HG02852 (cell line): ENCODE results near the gene SFXN5.
"Not testable (repeated sequence)": the region's sequence is repeated elsewhere in the genome, so short reads cannot be mapped to it uniquely, and the experiment has no call there.

Experiments
- ATAC-seq: cut with Tn5 transposase; IDR thresholded peaks from one replicate; pipeline ENCODE4 v1.9.1; 2021; ENCODE audit warnings: mild to moderate bottlenecking, moderate library complexity; ENCODE audit not compliant: unreplicated experiment

SFXN5 gene

DNA sequence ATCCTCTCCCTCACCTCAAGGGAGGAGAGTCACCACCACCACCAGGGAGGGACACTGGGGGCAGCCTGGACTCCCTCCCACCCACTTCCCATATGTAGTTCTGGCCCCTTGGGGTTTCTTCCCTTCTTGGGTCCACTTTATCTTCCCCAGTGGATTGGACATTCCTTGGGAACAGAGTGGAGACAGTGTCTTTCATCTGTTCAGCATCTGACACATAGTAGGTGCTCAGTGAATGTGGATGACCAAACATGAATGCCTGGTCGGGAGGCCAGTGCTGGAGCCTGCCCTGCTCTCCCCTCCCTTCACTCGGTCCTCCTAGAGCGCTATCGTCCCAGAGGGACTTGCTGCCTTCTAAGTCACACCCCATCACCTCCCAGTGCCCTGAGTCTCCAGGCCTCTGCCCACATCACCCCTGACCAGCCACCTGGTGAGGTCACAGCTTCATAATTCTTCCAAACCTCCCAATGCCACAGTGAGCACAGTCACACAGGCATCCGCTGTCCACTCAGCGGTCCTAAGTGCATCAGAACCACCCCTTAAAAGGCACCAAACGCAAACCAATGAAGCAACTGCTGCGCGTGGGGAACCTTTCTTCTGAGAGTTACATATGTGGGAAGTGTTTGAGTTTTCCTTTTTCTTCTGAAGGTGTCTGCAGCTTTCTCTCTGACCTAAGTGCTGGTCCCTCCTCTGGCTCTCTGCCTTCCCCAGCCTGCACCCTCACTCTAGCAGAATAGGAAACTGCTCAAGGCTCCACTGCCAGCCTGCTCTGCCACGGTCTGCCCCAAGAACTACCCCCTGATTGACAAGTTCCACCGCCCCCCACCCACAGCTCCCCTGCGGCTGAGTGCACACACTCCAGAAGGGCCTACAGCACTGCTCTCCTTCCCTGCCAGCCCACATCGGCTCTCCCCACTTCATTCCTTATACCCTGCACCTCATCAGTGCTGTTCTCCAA is 7.2 kb upstream of the SFXN5 start:
- no peak for ATAC-seq

DNA sequence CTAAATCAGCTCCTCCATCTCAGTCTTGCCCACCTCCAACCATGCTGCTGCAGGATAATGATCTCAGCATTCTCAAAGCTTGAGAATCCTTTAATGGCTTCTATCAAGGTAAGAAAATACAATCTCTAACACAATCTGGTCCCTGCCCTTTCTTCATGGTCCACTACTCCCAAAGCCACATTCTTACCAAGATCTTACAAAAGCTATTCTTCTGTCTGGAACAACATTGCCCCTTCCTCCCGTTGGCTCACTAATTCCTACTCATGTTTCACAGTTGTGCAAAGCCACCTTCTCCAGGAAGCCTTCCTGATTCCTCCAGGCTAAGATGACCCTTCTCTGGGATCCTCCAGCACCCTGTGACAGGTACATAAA is 5.9 kb upstream of the SFXN5 start:
- no peak for ATAC-seq

DNA sequence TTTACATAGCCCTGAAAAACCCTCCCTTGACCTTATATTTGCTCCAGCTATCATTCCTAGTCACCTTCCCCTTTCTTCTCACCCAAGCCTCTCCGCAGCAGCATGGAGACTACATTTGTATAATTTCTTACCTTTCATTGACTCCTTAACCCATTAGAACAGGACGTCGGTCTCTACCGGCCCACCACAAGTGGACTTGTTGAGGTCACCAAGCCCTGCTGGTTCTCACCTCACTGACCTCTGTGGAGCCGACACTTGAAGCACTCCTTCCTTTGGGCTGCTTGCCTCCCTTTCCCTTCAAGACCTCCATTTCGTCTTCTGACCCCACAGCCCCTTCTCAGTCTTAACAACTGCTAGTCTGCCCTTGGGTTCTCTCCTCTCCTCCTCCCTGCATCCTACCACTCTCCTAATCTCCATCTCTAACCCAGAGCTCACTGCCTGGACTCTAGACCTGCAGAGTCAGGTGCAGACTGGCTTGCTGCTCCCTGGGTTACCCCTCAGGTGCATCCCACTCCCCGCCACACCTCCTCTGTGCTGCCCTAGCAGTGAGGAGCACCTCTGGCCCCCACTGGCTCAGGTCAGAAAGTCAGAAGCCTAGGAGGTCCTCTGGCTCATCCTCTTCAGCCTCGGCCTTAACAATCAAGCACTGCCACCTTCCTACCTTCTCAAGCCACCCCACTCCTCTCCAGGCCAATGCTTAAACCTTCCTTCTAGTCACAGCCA is 5.3 kb upstream of the SFXN5 start:
- ATAC-seq, result no peak

DNA sequence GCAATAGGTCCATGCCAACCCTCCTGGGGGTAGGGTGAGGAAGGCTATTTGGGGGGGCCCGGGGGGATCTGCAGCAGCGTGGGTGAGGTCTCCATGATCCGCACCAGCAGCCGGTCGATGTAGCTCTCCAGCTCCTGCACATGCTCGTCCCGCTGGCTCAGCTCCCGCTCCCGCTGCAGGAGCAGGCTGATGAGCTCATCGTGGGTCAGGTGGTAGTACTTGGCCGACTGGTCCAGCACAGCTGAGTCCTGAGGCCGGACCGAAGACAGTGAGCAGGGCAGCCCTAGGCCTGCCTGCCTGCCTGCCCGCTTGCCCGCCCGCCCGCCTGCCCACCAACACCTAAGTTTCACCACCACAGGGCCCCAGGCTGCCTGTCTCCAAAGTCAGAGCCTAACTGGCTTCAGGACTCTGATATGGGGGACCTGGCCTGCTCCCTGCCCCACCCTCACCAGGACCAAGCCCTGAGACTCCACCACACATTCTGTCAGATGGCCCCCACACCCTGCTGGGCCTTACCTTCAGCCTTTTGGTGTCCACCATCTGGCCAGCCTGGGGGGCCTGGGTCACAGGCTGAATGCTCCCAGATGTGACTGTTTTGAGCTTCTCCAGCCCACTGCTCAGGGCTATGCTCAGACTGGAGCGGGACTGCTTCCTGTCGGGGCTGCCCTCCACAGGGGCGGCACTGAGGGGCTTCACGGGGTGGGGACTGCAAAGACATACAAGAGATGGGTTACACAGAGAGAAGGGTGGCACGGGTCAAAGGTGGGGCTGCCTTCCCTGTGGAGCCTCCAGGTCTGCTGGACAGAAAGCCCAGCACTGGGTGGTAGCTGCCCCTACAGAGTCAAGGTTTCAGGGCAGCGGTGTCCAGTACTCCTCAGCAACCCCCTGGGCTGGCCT is 4.2 kb upstream of the SFXN5 start:
- no peak for ATAC-seq

DNA sequence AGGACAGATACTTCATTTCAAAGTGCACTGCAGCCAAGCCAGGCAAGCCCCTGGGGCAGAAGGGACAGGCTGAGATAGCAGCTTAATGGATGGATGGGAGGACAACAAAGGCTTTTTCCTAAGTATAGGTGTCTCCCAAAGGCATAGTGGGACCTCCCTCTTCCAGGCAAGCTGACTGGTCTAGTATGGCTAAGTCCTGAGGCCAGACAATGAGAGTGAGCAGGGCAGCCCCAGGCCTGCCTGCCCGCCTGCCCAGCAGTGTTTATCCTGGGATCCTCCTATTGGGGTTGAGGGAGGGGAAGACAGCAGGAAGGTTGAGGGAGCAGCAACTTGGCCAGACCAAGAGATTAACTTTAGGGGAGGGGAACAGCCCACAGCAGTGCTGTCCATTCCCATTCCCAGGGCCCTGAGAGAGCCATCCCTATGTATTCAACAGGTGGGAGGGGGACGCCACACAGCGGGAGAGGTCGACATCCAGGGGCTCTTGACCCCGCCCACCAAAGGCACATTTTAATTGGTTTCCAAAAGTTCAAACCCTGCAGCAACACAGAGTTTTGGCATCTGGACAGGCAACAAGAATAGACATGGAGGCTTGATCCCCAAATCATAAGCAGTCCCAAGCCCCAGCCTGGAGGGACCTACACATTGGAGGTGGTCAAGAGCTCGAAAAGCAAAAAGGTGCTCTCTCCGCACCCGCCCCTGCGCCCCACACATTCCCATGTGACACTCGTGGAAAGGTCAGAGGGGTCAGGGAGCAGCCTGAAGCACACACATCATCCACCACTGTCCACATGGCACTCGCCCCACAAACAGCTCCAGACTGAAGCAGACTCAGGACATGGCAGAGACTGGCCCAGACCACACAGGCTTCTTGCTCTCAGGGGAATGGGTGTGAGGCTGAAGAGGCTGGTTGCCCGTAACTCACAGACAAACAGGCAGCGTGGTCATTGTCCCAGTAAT is 2.9 kb upstream of the SFXN5 start:
- ATAC-seq, result no peak

DNA sequence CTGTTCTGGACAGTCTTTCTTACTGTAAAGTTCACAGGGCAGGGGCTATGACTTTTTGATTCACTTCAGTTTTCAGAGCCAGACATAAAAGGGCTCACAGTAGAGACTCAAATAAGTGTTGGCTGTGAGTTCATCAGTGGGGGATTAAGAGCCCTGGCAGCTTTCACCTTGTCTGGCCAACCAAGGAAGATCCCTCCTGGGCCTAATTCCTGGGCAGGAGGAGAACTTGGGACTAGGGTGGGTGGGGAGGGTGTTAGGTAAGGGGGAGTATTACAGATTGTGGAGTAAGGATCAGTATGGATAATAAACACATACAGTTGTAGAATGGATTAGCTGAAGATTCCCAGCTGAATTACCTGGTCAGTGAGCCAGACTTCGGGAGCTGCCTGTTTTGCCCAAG is 904 bp upstream of the SFXN5 start:
- no peak for ATAC-seq

DNA sequence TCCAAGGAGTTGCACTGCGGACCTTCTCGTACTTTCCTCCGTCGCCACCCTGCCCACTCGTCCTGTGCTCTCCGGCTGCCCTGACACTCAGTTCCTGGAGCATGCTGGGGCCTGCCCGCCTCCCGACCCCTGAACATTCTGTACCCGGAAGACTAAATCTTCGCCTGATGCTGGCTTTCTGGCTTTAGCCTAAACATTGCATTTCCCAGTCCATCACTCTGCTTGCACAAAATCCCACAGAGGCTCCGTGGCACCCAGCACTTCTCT is 550 bp upstream of the SFXN5 start:
- no peak for ATAC-seq

DNA sequence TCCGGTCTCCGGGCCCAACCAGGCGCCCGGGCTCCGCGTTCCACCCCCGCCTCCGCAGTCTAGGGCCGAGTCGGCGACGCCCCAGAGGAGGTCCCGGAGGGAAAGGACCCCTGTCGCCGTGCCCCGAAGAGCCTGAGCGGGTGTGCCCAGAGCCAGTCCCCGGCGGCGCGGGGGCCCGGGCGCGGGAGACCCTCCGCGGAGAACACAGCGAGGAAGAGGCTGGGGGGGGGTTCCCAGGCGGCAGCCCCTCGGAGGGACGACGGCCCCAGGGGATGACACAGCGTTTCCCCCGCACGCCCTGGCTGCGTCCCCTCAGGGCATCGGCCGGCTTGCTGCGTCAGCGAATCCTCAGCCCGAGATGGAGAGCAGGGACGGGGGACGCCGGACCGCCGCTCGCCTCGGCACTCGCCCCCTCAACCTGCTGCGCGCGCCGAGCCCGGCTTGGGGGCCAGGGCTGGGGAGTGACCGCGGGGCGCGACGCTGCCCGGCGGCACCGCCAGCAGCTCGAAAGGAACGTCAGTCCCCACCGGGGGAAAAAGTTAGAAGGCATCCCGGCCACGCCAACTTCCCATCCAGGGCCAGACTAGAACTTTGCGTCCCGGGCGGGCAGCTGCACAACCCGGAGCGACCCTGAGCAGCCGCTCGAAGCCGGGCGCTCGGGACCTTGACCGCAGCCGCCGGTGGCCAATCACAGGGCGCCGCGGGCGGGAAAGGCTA is 711 bp downstream of the SFXN5 start:
- peak; percentile 18 for ATAC-seq

DNA sequence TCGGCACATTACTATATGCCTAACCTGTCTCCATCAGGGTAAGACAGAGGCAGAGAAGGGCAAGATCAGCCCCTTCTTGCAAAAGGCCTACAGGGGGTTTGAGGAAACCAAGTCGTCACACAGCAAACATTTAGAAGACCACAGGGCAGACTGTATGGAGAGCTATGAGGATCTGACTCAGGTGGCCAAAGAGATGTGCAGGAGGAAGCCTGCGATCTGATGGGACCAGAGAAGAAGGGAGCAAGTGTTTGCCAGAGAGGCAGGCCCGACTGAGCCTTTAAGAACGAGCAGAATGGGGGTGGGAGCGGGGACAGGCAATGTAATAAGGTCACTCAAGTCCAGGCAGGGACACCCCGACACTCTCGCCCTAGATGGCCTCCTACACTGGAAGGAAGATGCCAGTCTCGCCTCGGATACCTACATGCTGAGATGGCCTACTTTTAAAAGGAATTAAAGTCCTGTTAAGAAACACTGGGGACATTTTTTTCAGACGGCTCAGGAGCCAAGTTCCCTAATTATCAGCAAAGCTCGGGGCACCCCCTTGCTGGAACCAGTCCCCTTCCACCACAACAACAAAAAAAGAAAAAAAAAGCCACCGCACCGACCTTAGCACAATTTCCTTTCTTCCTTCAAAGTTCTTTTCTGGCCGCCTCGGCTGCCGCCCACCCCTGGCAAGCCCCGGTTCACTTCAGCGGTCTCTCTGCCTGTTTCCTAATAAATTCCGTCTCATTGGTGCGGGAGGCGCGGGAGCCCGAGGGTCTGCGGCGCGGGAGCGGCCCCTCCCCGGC is 1.5 kb downstream of the SFXN5 start:
- no peak for ATAC-seq

DNA sequence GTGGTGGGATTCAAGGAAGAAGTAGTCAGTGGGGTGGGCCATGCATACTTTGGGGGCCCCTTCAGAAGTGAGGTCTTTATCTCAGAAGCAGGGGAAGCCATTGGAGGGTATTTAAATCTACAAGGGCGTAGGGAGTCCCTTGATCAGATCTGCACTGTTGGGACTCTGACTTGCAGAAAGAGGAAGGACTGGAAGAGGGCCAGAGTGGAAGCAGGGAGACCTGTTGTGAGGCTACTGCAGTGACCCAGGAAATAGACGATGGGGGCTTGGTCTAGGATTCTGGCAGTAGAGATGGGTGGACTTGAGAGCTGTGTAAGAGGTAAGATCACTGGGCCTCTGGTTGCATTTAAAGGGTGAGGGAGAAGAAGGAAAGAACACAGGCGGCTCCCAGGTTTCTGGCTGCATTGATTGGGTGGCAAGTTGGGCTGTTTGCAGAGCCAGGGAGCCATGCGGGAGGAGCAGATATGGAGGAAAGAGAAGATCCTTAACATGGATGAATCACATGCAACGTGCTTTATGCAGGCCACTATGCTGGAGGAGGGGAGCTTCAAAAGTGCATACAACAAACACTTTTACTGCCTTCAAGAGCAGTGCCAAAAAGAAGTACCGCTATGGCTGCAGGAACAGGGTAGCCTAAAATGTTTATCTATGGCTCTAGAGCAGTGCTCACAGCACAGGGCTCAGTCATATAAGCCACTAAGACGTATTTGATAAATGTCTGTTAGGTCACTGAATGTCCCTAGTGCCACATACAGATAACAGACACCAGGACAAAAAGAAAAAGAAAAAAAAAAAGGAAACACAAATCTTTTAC is 2.3 kb downstream of the SFXN5 start:
- no peak for ATAC-seq

DNA sequence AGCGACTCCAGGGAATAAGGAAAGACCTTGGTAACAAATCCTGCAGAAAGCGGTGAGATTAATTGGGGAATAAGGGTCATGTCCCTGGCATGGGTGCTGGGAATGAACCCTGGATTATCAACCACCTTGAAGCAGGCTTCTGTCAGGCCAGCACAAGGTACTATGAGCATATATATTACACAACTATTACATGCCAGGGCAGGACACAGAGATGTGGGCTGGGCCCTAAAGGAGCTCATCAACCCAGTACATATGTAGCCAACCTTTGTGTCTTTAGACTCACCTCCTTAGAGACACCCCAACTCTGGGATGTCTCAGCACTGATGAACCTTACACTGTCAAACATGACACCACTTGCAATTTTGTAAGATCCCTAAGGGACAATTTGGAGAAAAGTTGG is 3.4 kb downstream of the SFXN5 start:
- no peak for ATAC-seq

DNA sequence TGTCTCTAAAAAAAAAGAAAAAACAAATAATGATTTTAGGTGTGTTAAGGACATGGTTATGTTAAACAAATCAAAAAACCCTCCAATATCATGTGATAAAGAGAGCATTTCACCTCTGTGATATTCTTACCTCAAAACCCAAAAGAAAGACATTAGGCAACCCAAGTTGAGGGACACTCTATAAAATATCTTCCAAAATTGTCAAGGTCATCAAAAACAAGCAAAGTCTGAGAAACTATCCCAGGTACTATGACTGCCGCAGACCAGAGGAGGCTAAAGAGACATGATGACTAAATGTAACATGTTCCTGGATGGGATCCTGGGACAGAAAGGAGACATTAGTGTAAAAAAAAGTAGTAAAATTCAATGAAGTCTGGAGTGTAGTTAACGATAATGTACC is 4.5 kb downstream of the SFXN5 start:
- no peak for ATAC-seq

DNA sequence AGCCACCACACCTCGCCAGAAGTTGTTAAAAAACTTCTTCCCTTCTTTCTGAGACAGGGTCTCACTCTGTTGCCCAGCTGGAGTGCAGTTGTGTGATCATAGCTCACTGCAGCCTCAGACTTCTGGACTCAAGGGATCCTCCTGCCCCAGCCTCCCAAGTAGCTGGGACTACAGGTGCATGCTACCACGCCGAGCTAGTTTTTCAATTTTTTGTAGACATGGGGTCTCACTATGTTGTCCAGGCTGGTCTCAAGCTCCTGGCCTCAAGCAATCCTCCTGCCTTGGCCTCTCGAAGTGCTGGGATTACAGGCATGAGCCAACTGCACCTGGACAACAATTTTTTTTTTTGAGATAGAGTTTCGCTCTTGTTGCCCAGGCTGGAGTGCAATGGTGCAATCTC is 6.4 kb downstream of the SFXN5 start:
- ATAC-seq, result not testable (repeated sequence)

DNA sequence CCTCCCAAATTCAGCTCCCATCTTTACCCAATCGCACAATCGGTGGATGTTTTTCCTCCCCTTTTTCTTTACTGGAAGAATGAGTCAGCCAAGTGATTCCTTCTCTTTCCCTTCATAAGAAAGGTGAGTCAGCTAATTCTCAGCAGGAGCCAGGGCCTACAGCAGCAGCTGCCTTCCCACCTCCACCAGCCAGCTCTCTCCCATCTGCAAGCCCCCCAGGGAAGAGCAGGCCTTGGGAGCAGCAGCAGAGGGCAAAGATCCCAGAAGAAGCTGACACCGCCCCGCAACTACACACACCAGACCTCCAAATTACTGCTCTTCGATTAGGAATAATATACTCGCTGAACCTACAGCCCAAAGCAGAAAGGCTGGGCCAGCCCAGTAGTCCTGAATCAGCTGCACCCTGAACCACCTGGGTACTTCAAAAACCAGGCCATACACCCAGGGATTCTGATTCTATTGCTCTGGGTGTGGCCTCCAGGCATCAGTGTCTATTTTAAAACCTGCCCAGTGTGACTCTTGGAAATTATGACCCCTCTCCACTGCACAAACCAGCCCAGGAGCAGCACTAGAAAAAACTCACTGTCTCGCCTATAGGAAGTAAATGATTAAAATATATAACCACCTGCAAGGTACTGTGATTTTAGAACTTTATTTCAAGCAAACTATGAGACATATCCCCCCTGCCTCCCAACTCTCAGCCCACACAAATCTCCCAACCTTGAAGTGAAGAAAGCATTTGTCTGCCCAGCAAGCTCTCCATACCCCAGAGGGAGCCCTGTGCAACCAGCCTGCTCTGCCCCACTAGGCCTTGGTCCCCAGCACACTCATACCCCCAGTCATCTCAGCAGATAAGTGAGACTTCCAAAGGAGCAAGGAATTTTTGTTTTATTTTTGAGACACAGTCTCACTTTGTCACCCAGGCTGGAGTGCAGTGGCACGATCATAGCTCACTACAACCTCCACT is 7.3 kb downstream of the SFXN5 start:
- no peak for ATAC-seq

DNA sequence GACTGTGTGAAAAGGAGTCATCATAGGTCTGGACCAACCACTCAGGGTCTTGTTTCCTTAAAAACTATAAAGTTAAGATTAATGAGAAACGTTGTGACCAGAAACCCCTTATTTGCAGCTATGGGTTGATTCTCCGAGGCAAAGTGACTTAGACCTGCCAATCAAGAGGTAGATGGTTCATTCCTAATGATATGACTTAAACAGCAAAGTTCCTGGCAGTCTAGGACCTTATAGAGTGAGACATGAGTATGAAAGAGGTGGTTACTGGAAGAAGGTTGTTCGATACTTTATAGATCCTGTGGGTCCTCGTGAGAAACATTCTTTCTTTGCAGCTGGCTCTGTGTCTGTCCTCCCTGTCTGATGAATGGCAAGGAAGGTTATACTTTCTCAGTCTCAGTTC is 8.0 kb downstream of the SFXN5 start:
- no peak for ATAC-seq

DNA sequence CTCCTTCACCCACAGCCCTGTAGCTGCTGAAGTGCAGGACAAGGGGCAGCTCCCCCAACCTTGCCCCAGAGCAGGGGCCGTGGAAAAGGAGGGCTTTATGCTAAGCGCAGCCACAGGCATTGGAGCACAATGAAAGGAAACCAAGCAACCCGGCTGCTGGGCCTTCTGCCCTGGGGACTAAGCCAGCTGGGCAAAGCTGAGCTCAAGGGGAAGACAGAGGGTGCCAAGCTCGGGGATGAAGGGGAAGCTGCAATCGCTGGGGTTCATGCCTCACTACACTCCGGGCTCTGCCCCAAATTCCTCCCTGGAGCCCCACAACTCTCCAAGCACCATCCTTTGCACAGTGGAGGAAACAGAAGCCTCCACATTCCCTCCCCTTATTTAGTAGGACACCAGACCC is 12.4 kb downstream of the SFXN5 start:
- no peak for ATAC-seq

DNA sequence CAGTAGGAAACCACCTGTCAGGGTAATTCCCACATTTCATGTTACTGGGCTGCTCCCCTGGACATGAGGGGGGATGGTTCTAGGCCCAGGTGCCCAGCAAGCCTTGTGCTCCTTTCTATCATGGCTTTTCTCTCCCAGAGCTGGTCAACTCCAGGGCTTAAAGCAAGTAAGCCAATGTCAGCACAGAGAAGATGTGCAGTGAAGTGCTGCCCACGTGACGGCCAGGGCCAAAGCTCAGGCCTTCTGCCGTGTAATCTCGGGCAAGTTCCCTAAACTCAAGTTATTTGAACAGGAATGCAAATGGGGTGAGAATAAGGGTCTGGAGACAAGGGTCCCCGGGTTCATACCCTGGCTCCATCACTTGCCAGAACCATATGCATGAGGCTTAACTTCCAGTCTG is 16.5 kb downstream of the SFXN5 start:
- ATAC-seq, result no peak
